SK-N-SH (cell line): ENCODE results near the gene SMAD7. TPM values are rescaled to one million over a fixed set of nuclear protein-coding genes. Genes with fewer than 3 reads are reported as not detected.

Source experiments
- CTCF ChIA-PET: fragments of 300-600, 350-600 bp; formaldehyde crosslinking; extraction: SDS; loops from one replicate; lab custom pipeline; 2021; lab: Yijun Ruan, JAX
- POLR2A ChIA-PET: fragments of 350-600 bp; sonication (Branson Sonifier 250); formaldehyde crosslinking; extraction: SDS; loops from one replicate; lab custom pipeline; 2020; ENCODE audit warnings: antibody characterized with exemption, inconsistent platforms; lab: Yijun Ruan, JAX
- DNase-seq: peaks from one replicate; pipeline ENCODE4 v3.0.0; 2012
- H2AFZ ChIP-seq: fragments of 200-600 bp; sonication (generic); 2 replicates; pipeline ENCODE4 v1.8.1; 2016; ENCODE audit warnings: antibody characterized with exemption, mild to moderate bottlenecking, low read depth
- H3F3A ChIP-seq: fragments of 200-600 bp; sonication (generic); replicated peaks from 2 replicates; pipeline ENCODE3; 2016; ENCODE audit warnings: antibody characterized with exemption, mild to moderate bottlenecking; ENCODE audit not compliant: insufficient read depth
- H3K27ac ChIP-seq, 2 experiments: fragments of 200-500 bp in 1 of 2; fragments of 200-600 bp in 1 of 2; sonication (Bioruptor generic) in 1 of 2; sonication (generic), shearing (Covaris generic) in 1 of 2; 2 replicates each; pipeline versions ENCODE4 v1.5.1 to v1.6.1; 2014 to 2016; ENCODE audit warnings: low read depth in 2 of 2, inconsistent platforms in 1 of 2, low read length in 1 of 2, mild to moderate bottlenecking in 1 of 2, mixed read lengths in 1 of 2
- H3K27me3 ChIP-seq: fragments of 200-600 bp; sonication (generic), shearing (Covaris generic); 2 replicates; pipeline ENCODE4 v1.6.1; 2016; ENCODE audit warnings: mixed run types; ENCODE audit not compliant: insufficient read depth
- H3K36me3 ChIP-seq, 2 experiments: fragments of 200-500 bp in 1 of 2; fragments of 200-600 bp in 1 of 2; sonication (Bioruptor generic) in 1 of 2; sonication (generic) in 1 of 2; replicated peaks in 1 of 2; 2 replicates each; pipeline versions ENCODE3 to v1.5.1; 2014 to 2016; ENCODE audit warnings: low read length in 1 of 2, mild to moderate bottlenecking in 1 of 2; ENCODE audit not compliant: insufficient read depth in 2 of 2, control insufficient read depth in 1 of 2
- H3K4me1 ChIP-seq, 2 experiments: fragments of 200-500 bp in 1 of 2; fragments of 200-600 bp in 1 of 2; sonication (Bioruptor generic) in 1 of 2; sonication (generic), shearing (Covaris generic) in 1 of 2; 2 replicates each; pipeline versions ENCODE4 v1.5.1 to v1.6.1; 2014 to 2016; ENCODE audit warnings: low read depth in 1 of 2, low read length in 1 of 2, mixed run types in 1 of 2; ENCODE audit not compliant: insufficient read depth in 2 of 2, control insufficient read depth in 1 of 2
- H3K4me2 ChIP-seq: fragments of 200-600 bp; sonication (generic), shearing (Covaris generic); 2 replicates; pipeline ENCODE4 v1.6.1; 2017; ENCODE audit warnings: mixed run types
- H3K4me3 ChIP-seq, 2 experiments: fragments of 200-500 bp in 1 of 2; fragments of 200-600 bp in 1 of 2; sonication (Bioruptor generic) in 1 of 2; sonication (generic), shearing (Covaris generic) in 1 of 2; 2 replicates each; pipeline versions ENCODE4 v1.5.1 to v1.8.1; 2014 to 2016; ENCODE audit warnings: low read depth in 2 of 2, inconsistent platforms in 1 of 2, low read length in 1 of 2, mild to moderate bottlenecking in 1 of 2, mixed read lengths in 1 of 2, moderate library complexity in 1 of 2
- H3K79me2 ChIP-seq: fragments of 200-600 bp; sonication (generic); 2 replicates; pipeline ENCODE4 v1.8.1; 2017; ENCODE audit warnings: mild to moderate bottlenecking; ENCODE audit not compliant: insufficient read depth
- H3K9ac ChIP-seq: fragments of 200-600 bp; sonication (generic); 2 replicates; pipeline ENCODE4 v1.6.1; 2017; ENCODE audit warnings: mixed run types
- H3K9me2 ChIP-seq: fragments of 200-600 bp; sonication (generic); 2 replicates; pipeline ENCODE4 v1.6.1; 2017; ENCODE audit warnings: mixed run types
- H3K9me3 ChIP-seq: fragments of 200-600 bp; sonication (generic); 2 replicates; pipeline ENCODE4 v1.6.1; 2017; ENCODE audit warnings: mixed run types, mild to moderate bottlenecking, moderate library complexity
- H4K20me1 ChIP-seq: fragments of 200-600 bp; sonication (generic); 2 replicates; pipeline ENCODE4 v1.6.1; 2017; ENCODE audit warnings: mild to moderate bottlenecking, mixed run types; ENCODE audit not compliant: insufficient read depth
- FOSL2 ChIP-seq: IDR thresholded peaks from 2 replicates; pipeline ENCODE4 v1.4.0; 2012; ENCODE audit warnings: low read depth, mild to moderate bottlenecking, moderate library complexity, borderline replicate concordance
- GATA2 ChIP-seq: sonication (generic); formaldehyde crosslinking; IDR thresholded peaks from 2 replicates; pipeline ENCODE4 v1.5.0; 2020; ENCODE audit warnings: mild to moderate bottlenecking, missing genetic modification reagents
- MEF2A ChIP-seq: IDR thresholded peaks from 2 replicates; pipeline ENCODE4 v1.4.0; 2012; ENCODE audit warnings: low read depth, borderline replicate concordance
- PBX3 ChIP-seq: IDR thresholded peaks from 2 replicates; pipeline ENCODE4; 2012
- RFX5 ChIP-seq: IDR thresholded peaks from 2 replicates; pipeline ENCODE4 v1.6.1; 2012; ENCODE audit warnings: mild to moderate bottlenecking, improper control_type of control experiment, low read length
- RXRA ChIP-seq: IDR thresholded peaks from 2 replicates; pipeline ENCODE4 v1.4.0; 2012; ENCODE audit warnings: low read depth, mild to moderate bottlenecking, borderline replicate concordance
- SIN3A ChIP-seq: IDR thresholded peaks from 2 replicates; pipeline ENCODE4 v1.6.1; 2012; ENCODE audit warnings: low read depth, mild to moderate bottlenecking, low read length, moderate library complexity, borderline replicate concordance
- SMC3 ChIP-seq: IDR thresholded peaks from 2 replicates; pipeline ENCODE4 v1.6.1; 2012; ENCODE audit warnings: low read depth, low read length, improper control_type of control experiment
- TCF12 ChIP-seq: IDR thresholded peaks from 2 replicates; pipeline ENCODE4 v1.4.0; 2012
- YY1 ChIP-seq: IDR thresholded peaks from 2 replicates; pipeline ENCODE4 v1.4.0; 2012; ENCODE audit warnings: low read depth, mild to moderate bottlenecking
- WGBS: methylation state at CpG from one replicate; pipeline ENCODE4 v1.1.6; 2017; ENCODE audit warnings: low lambda C conversion rate; 5-methylcytosine and 5-hydroxymethylcytosine counted together
- polyA plus RNA-seq, 3 experiments: library from polyadenylated mRNA; depleted of rRNA; stranded (reverse); fragments of >200 nt; gene quantifications; 2 replicates each; pipeline ENCODE4 v1.2.3, GENCODE V29; 2012
- TF ChIP-seq, protein P1 (sequence below): IDR thresholded peaks from 2 replicates; pipeline ENCODE4 v1.4.0; 2012; ENCODE audit warnings: low read depth
- TF ChIP-seq, protein P2 (sequence below): IDR thresholded peaks from 2 replicates; pipeline ENCODE4 v1.4.0; 2012; ENCODE audit warnings: low read depth, borderline replicate concordance
- TF ChIP-seq, protein P3 (sequence below): fragments of 150-350 bp; IDR thresholded peaks from 2 replicates; pipeline ENCODE4 v1.6.1; 2017; ENCODE audit warnings: antibody characterized with exemption, low read length, low read depth, borderline replicate concordance

SMAD7 gene
- polyA plus RNA-seq, 1 of the 3 experiments (the other 2 are of a cell fraction) = 20.0 TPM

DNA sequence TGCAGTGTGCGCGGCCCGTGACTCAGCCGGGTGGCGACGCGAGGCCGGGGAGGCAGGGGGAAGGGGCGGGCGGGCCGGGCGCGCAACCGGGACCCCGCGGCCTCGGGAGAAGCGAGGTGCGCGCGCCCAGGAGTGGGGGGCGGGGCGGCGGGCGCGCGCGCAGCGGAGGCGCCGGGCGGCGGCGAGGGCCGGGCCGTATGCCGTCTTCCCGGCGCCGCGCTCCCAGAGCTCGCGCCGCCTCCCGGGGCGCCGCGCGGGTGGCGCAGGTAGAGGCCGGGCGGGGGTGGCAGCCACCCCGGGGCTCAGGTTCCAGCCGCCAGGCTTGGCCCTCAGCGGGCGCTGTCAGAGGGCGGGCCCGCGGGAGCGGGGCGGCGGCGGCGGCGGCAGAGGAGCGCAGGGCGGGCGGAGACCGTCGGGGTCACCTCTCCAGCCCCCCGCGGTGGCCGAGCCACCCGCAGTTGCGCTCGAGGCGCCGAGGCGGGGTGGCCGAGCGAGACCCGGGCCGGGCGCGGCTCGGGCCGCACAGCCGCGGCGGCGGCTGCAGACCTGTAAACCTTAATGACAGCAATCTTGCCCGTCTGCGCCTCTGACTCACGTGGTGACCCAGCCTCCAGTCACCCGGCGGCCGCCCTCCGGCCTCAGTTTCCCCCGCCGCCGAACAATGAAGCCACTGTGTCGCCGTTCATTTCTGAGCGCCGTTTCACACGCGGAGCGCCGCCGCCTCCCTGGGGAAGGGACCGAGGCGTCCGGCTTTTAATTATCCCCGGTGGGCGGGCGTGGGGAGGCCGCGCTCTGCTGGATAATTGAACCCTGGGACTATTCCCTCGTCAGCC, 25.3 kb upstream of the SMAD7 start:
- H3K9me3 ChIP-seq = no peaks in the 10 kb centered on the region
- no peaks in the 10 kb centered on the region for H4K20me1 ChIP-seq
- DNase-seq = peak; percentile 98
- H3K4me2 ChIP-seq = peak overlapping the region; percentile 90; the same call in 1 of the 2 replicates
- TF ChIP-seq PBX3 (no peak), FOSL2 (peak; percentile 12; the same call in 1 of the 2 replicates), SIN3A (no peak), RFX5 (no peak), GATA2 (CRISPR knock-in tag) (no peak), RXRA (no peak), MEF2A (no peak), YY1 (no peak), SMC3 (no peak), TCF12 (no peak)
- TF ChIP-seq, protein P1, sequence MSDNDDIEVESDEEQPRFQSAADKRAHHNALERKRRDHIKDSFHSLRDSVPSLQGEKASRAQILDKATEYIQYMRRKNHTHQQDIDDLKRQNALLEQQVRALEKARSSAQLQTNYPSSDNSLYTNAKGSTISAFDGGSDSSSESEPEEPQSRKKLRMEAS = 0 out of 2 replicates have a peak, but pooled peaks have one; percentile 16
- TF ChIP-seq, protein P2, sequence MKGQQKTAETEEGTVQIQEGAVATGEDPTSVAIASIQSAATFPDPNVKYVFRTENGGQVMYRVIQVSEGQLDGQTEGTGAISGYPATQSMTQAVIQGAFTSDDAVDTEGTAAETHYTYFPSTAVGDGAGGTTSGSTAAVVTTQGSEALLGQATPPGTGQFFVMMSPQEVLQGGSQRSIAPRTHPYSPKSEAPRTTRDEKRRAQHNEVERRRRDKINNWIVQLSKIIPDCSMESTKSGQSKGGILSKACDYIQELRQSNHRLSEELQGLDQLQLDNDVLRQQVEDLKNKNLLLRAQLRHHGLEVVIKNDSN = no peak
- TF ChIP-seq, protein P3, sequence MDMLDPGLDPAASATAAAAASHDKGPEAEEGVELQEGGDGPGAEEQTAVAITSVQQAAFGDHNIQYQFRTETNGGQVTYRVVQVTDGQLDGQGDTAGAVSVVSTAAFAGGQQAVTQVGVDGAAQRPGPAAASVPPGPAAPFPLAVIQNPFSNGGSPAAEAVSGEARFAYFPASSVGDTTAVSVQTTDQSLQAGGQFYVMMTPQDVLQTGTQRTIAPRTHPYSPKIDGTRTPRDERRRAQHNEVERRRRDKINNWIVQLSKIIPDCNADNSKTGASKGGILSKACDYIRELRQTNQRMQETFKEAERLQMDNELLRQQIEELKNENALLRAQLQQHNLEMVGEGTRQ = no peak
- peaks cover 0 to 9% of the 10 kb centered on the region in 2 experiments; a peak in 1 of 4 replicates for H3K4me1 ChIP-seq
- H3K9ac ChIP-seq = peak overlapping the region; percentile 93
- H3K4me3 ChIP-seq = peak overlapping the region; percentile 59 to 61; a peak in 3 of 4 replicates
- no peak overlapping the region for H2AFZ ChIP-seq
- ChIA-PET CTCF (interaction anchor here (0.7 to 1.6 kb wide), 2 partner anchors 10 to 18 kb away, joined by 3 to 5 read pairs; no protein-coding TSS in a partner anchor), POLR2A (interaction anchor here (1.0 to 1.6 kb wide), 2 partner anchors 24 to 116 kb away, joined by 5 to 7 read pairs; no protein-coding TSS in a partner anchor)
- no peaks in the 10 kb centered on the region for H3K27me3 ChIP-seq
- H3K27ac ChIP-seq = peak overlapping the region in 1 of 2 experiments; percentile 71; a peak in 2 of 4 replicates
- no peaks in the 10 kb centered on the region for H3K79me2 ChIP-seq
- whole genome bisulfite sequencing = 39% methylated on average over 35 of the region's 119 CpGs
- peaks cover 7% of the 10 kb centered on the region for H3F3A ChIP-seq
- no peaks in the 10 kb centered on the region for H3K9me2 ChIP-seq
- no peaks in the 10 kb centered on the region for H3K36me3 ChIP-seq
